Measurements from ENCODE around the gene VPS52. TPM values are rescaled to one million over a fixed set of nuclear protein-coding genes. Genes with fewer than 3 reads are reported as not detected.

VPS52 gene
- polyA plus RNA-seq, 3 donors, result 71.3 to 95.2 (median 91.5) TPM

DNA sequence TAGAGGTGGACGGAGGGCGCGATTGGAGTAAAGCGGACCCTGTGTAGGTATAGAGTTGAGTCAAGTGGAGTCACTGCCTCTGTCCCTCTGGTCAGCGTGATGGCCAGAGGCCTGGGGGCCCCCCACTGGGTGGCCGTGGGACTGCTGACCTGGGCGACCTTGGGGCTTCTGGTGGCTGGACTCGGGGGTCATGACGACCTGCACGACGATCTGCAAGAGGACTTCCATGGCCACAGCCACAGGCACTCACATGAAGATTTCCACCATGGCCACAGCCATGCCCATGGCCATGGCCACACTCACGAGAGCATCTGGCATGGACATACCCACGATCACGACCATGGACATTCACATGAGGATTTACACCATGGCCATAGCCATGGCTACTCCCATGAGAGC is 70.5 kb downstream of the VPS52 start:
- DNase-seq, result no peak

Other genes with a start within 250 kb of the VPS52 start
- gene HLA-DPA1, start 198.2 kb downstream of the VPS52 start, polyA plus RNA-seq (ENCODE audit: insufficient read length in 3 of 3), result 10 to 100 TPM in 2 of 3 donors, 1 to 10 TPM in 1; 9.8 to 22.0 (median 21.3) TPM
- 10 to 100 TPM; 13.0 to 21.6 (median 19.9) TPM for gene HLA-DPB1, start 195.9 kb downstream of the VPS52 start, polyA plus RNA-seq (ENCODE audit: insufficient read length in 3 of 3)
- gene COL11A2, start 79.4 kb downstream of the VPS52 start, polyA plus RNA-seq (ENCODE audit: insufficient read length in 3 of 3), result 1 to 10 TPM; 4.8 to 7.7 (median 5.8) TPM
- 10 to 100 TPM; 58.1 to 67.5 (median 61.9) TPM for gene RXRB, start 71.2 kb downstream of the VPS52 start, polyA plus RNA-seq (ENCODE audit: insufficient read length in 3 of 3)
- 100 to 1,000 TPM; 104 to 127 (median 121) TPM for gene SLC39A7, start 71.0 kb downstream of the VPS52 start, polyA plus RNA-seq (ENCODE audit: insufficient read length in 3 of 3)
- gene HSD17B8, start 67.2 kb downstream of the VPS52 start, polyA plus RNA-seq (ENCODE audit: insufficient read length in 3 of 3), result 10 to 100 TPM; 28.0 to 31.6 (median 31.2) TPM
- 10 to 100 TPM; 61.9 to 65.3 (median 61.9) TPM for gene RING1, start 63.4 kb downstream of the VPS52 start, polyA plus RNA-seq (ENCODE audit: insufficient read length in 3 of 3)
- 1,000 to 10,000 TPM; 3,032 to 3,633 (median 3,084) TPM for gene RPS18, start 199 bp upstream of the VPS52 start, polyA plus RNA-seq (ENCODE audit: insufficient read length in 3 of 3)
- 1 to 10 TPM; 5.2 to 5.9 (median 5.3) TPM for gene B3GALT4, start 5.2 kb upstream of the VPS52 start, polyA plus RNA-seq (ENCODE audit: insufficient read length in 3 of 3)
- gene WDR46, start 17.4 kb upstream of the VPS52 start, polyA plus RNA-seq (ENCODE audit: insufficient read length in 3 of 3), result 10 to 100 TPM; 70.0 to 73.9 (median 70.6) TPM
- gene PFDN6, start 17.7 kb upstream of the VPS52 start, polyA plus RNA-seq (ENCODE audit: insufficient read length in 3 of 3), result 10 to 100 TPM; 74.9 to 83.0 (median 75.8) TPM
- gene RGL2, start 27.1 kb upstream of the VPS52 start, polyA plus RNA-seq (ENCODE audit: insufficient read length in 3 of 3), result 100 to 1,000 TPM; 121 to 133 (median 130) TPM
- gene TAPBP, start 42.2 kb upstream of the VPS52 start, polyA plus RNA-seq (ENCODE audit: insufficient read length in 3 of 3), result 10 to 100 TPM; 34.8 to 50.6 (median 50.2) TPM
- 10 to 100 TPM; 26.1 to 27.5 (median 26.2) TPM for gene ZBTB22, start 45.9 kb upstream of the VPS52 start, polyA plus RNA-seq (ENCODE audit: insufficient read length in 3 of 3)
- gene DAXX, start 51.1 kb upstream of the VPS52 start, polyA plus RNA-seq (ENCODE audit: insufficient read length in 3 of 3), result 10 to 100 TPM; 57.2 to 64.0 (median 58.2) TPM
- 10 to 100 TPM; 42.2 to 54.6 (median 43.3) TPM for gene KIFC1, start 119.9 kb upstream of the VPS52 start, polyA plus RNA-seq (ENCODE audit: insufficient read length in 3 of 3)
- 10 to 100 TPM; 68.7 to 82.5 (median 74.8) TPM for gene PHF1, start 139.1 kb upstream of the VPS52 start, polyA plus RNA-seq (ENCODE audit: insufficient read length in 3 of 3)
- 100 to 1,000 TPM; 225 to 264 (median 238) TPM for gene CUTA, start 146.2 kb upstream of the VPS52 start, polyA plus RNA-seq (ENCODE audit: insufficient read length in 3 of 3)
- 10 to 100 TPM; 31.5 to 40.8 (median 37.8) TPM for gene SYNGAP1, start 148.2 kb upstream of the VPS52 start, polyA plus RNA-seq (ENCODE audit: insufficient read length in 3 of 3)
- gene ZBTB9, start 182.7 kb upstream of the VPS52 start, polyA plus RNA-seq (ENCODE audit: insufficient read length in 3 of 3), result 10 to 100 TPM; 13.7 to 16.4 (median 14.9) TPM